ENCODE results near the gene IPO7. TPM values are rescaled to one million over a fixed set of nuclear protein-coding genes. Genes with fewer than 3 reads are reported as not detected.

IPO7 gene
- total and polyA plus RNA-seq, 10 of the 15 experiments (the other 5 are each of a cell fraction or from before 2014, with no cell fraction given) = 5.0 to 51.4 (median 30.6) TPM

DNA sequence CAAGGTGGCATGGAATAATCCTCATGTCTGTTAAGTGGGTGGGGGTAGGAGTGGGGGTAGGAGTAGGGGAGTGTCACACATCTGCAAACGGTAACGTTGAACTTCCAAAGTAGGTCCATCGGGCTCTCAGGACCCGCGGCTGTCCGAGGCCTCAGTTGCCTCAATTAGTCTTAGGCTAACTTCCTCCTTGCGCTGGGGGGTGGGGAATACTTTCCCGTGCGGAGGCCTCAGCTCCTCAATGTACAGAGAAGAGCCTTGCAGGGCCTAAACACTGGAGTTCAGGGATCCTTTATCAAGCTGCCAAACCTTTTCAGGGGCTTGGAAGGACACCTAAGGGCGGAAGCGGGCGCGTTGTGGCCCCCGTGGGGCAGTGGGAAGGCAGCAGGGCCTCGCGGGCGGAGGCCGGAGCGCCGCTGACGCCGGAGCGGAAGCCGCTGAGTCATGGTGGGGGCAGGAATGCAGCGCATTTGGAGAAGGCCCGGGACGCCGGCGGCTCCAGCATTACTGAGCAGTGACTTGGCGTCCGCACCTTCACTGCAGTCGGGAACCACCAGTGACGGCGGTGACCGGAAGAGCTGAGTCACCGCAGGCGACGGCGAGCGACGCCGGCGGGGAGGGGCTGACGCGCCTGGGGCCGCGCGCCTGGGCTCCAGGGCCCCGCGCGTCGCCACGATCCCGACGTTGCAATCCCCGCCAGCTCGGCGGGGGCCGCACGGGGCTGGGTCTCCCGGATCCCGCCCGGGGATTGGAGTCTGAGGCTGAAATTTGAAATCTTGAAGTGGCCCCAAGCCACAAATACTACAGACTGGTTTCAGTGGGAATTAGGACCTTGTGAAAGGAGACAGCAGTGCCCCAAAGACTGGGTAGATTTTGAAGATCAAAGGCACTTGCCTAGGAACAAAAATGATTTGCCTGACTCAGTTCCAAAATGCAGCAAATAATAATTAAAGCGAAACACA lies 20.2 kb upstream of the IPO7 start (continued):
- TF ChIP-seq CHD2 (IDR thresholded peaks at IDR 0.05; ENCODE audit: borderline replicate concordance, low read depth, low read length) = 0 out of 2 replicates have a peak, but pooled peaks have one; percentile 52
- no peak for TF ChIP-seq STAT3 (IDR thresholded peaks at IDR 0.05; ENCODE audit: low read depth, low read length)
- TF ChIP-seq, protein P1, sequence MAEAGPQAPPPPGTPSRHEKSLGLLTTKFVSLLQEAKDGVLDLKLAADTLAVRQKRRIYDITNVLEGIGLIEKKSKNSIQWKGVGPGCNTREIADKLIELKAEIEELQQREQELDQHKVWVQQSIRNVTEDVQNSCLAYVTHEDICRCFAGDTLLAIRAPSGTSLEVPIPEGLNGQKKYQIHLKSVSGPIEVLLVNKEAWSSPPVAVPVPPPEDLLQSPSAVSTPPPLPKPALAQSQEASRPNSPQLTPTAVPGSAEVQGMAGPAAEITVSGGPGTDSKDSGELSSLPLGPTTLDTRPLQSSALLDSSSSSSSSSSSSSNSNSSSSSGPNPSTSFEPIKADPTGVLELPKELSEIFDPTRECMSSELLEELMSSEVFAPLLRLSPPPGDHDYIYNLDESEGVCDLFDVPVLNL (IDR thresholded peaks at IDR 0.05; ENCODE audit: low read depth, low read length) = no peak
- TF ChIP-seq ZBED1 (IDR thresholded peaks at IDR 0.05; ENCODE audit: borderline replicate concordance) = peak; percentile 21; the same call in 1 of the 2 replicates
- TF ChIP-seq SREBF2 (IDR thresholded peaks at IDR 0.05; ENCODE audit: low read length) = no peak
- 0 out of 2 replicates have a peak, but pooled peaks have one; percentile 38 for TF ChIP-seq CBFB (IDR thresholded peaks at IDR 0.05; ENCODE audit: low read depth)
- TF ChIP-seq, protein P2, sequence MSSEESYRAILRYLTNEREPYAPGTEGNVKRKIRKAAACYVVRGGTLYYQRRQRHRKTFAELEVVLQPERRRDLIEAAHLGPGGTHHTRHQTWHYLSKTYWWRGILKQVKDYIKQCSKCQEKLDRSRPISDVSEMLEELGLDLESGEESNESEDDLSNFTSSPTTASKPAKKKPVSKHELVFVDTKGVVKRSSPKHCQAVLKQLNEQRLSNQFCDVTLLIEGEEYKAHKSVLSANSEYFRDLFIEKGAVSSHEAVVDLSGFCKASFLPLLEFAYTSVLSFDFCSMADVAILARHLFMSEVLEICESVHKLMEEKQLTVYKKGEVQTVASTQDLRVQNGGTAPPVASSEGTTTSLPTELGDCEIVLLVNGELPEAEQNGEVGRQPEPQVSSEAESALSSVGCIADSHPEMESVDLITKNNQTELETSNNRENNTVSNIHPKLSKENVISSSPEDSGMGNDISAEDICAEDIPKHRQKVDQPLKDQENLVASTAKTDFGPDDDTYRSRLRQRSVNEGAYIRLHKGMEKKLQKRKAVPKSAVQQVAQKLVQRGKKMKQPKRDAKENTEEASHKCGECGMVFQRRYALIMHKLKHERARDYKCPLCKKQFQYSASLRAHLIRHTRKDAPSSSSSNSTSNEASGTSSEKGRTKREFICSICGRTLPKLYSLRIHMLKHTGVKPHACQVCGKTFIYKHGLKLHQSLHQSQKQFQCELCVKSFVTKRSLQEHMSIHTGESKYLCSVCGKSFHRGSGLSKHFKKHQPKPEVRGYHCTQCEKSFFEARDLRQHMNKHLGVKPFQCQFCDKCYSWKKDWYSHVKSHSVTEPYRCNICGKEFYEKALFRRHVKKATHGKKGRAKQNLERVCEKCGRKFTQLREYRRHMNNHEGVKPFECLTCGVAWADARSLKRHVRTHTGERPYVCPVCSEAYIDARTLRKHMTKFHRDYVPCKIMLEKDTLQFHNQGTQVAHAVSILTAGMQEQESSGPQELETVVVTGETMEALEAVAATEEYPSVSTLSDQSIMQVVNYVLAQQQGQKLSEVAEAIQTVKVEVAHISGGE (CRISPR knock-in tag; IDR thresholded peaks at IDR 0.05) = no peak
- TF ChIP-seq PAX5 (IDR thresholded peaks at IDR 0.05; ENCODE audit: borderline replicate concordance, low read depth, low read length) = no peak; the same call in 1 of the 2 replicates
- TF ChIP-seq SP1 (IDR thresholded peaks at IDR 0.05; ENCODE audit: low read depth, low read length) = peak; percentile 14
- TF ChIP-seq ZNF207 (IDR thresholded peaks at IDR 0.05; ENCODE audit: borderline replicate concordance) = 0 out of 2 replicates have a peak, but pooled peaks have one; percentile 74
- TF ChIP-seq YY1 (IDR thresholded peaks at IDR 0.05; ENCODE audit: low read depth, low read length) = peak; percentile 73
- TF ChIP-seq, protein P3, sequence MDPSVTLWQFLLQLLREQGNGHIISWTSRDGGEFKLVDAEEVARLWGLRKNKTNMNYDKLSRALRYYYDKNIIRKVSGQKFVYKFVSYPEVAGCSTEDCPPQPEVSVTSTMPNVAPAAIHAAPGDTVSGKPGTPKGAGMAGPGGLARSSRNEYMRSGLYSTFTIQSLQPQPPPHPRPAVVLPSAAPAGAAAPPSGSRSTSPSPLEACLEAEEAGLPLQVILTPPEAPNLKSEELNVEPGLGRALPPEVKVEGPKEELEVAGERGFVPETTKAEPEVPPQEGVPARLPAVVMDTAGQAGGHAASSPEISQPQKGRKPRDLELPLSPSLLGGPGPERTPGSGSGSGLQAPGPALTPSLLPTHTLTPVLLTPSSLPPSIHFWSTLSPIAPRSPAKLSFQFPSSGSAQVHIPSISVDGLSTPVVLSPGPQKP (IDR thresholded peaks at IDR 0.05; ENCODE audit: low read depth, low read length) = peak; percentile 94
- no peak for TF ChIP-seq CBX5 (IDR thresholded peaks at IDR 0.05; ENCODE audit: low read depth)
- peak; percentile 98 for TF ChIP-seq POLR2A (IDR thresholded peaks at IDR 0.05; ENCODE audit: low read depth, low read length)
- TF ChIP-seq NRF1 (conservative IDR thresholded peaks at IDR 0.05; ENCODE audit: low read depth, low read length) = no peak
- no peak for TF ChIP-seq MYB (IDR thresholded peaks at IDR 0.05; ENCODE audit: borderline replicate concordance, low read depth, low read length)
- no peak for TF ChIP-seq CHD1 (IDR thresholded peaks at IDR 0.05; ENCODE audit: low read depth, low read length)
- no peak for TF ChIP-seq RCOR1 (conservative IDR thresholded peaks at IDR 0.05; ENCODE audit: low read depth, low read length)
- TF ChIP-seq PAX8 (IDR thresholded peaks at IDR 0.05) = no peak
- TF ChIP-seq, protein P4, sequence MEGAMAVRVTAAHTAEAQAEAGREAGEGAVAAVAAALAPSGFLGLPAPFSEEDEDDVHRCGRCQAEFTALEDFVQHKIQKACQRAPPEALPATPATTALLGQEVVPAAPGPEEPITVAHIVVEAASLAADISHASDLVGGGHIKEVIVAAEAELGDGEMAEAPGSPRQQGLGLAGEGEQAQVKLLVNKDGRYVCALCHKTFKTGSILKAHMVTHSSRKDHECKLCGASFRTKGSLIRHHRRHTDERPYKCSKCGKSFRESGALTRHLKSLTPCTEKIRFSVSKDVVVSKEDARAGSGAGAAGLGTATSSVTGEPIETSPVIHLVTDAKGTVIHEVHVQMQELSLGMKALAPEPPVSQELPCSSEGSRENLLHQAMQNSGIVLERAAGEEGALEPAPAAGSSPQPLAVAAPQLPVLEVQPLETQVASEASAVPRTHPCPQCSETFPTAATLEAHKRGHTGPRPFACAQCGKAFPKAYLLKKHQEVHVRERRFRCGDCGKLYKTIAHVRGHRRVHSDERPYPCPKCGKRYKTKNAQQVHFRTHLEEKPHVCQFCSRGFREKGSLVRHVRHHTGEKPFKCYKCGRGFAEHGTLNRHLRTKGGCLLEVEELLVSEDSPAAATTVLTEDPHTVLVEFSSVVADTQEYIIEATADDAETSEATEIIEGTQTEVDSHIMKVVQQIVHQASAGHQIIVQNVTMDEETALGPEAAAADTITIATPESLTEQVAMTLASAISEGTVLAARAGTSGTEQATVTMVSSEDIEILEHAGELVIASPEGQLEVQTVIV (IDR thresholded peaks at IDR 0.05; ENCODE audit: borderline replicate concordance, partially characterized antibody) = no peak
- no peak for TF ChIP-seq MEF2A (IDR thresholded peaks at IDR 0.05; ENCODE audit: insufficient read depth, low read depth, low read length)

Data from GM12878 (cell line).